HG03439 (cell line): Measurements from ENCODE around the gene TMTC2.

ENCODE experiments used
- ATAC-seq: cut with Tn5 transposase; IDR thresholded peaks from one replicate; pipeline ENCODE4 v1.9.1; 2021; ENCODE audit warnings: mild to moderate bottlenecking, moderate library complexity; ENCODE audit not compliant: unreplicated experiment

The TMTC2 gene

DNA sequence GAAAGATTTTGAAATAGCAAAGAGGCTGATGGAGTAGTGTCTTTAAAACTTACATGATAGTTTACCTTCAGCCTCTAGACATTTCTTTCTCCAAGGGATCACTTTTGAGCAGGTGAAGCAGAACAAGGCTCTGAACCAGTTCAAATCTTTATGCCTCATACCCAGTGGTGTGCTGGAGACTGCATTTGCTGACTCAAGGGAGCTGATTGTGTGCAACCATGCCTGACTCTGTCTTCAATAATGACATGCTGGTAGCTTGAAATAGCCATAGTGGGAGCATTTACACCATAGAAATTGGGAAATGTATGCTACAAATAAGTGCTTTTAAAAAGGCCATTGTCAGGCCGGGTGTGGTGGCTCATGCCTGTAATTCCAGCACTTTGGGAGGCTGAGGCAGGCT lies 482.0 kb downstream of the TMTC2 start:
- ATAC-seq: no peak

DNA sequence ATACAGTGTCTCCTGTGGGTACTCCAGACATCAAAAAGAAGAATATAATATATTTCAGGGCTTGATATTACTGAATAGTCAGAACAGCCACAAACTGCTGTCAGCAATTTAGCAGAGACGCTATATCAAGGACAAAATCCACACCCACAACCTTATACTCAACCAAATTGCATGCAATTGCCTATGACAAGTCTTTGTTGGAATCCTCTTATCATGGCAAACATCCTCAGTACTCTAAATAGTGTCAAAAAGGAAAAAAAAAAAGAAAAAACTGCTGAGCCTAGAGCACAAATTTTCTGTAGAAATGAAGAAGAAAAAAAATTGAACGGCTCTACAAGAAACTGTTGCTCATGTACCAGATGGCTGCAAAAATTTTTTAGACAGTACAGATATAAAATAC lies 485.7 kb downstream of the TMTC2 start:
- no peak for ATAC-seq

- no peak for ATAC-seq
These were observed 486.4 kb downstream of the TMTC2 start for GRCh38 chr12:83172866-83173649.

GRCh38 chr12:83179999-83180398 lies 493.3 kb downstream of the TMTC2 start:
- ATAC-seq: no peak

DNA sequence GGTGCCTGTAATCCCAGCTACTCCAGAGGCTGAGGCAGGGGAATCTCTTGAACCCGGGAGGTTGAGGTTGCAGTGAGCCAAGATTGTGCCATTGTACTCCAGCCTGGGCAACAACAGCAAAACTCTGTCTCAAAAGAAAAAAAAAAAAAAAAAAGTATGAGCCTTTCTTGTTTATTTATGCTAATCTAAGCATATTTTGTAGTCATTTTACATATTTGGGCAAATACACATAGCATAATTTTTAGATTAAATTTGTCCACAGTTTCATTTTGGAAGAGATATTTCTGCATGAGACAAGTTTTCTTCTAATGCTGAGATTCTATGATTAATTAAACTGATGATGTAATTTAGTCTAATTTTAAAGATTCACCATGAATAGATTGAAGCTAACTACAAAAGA lies 494.4 kb downstream of the TMTC2 start:
- ATAC-seq: no peak

DNA sequence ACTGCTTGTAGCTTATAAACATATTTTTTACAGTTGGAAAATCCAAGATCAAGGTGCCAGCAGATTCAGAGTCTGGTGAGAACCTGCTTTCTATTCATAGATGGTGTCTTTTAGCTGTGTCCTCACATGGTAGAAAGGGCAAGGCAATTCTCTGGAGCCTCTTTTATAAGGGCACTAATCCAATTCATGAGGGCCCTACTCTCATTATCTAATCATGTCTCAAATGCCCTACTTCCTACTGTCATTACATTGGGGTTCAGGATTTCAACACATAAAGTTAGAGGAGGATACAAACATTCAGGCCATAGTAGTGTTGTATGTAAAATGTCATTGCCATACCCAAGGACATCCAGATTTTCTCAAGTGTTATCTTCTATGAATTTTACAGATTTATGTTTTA lies 496.4 kb downstream of the TMTC2 start:
- ATAC-seq: no peak
